Stomach (tissue), 4 donors: Measurements from ENCODE around the gene ADGRE1.

Experiments used
- EP300 ChIP-seq: sonication (generic); formaldehyde crosslinking; IDR thresholded peaks from one replicate; pipeline ENCODE4 v1.6.1; 2017; ENCODE audit warnings: antibody characterized with exemption
- POLR2A ChIP-seq, 4 donors: fragments of 450-650 bp; IDR thresholded peaks; one replicate each; pipeline ENCODE4 v1.6.1; 2016; ENCODE audit warnings: antibody characterized with exemption in 4 of 4, control low read depth in 2 of 4, mild to moderate bottlenecking in 1 of 4, moderate library complexity in 1 of 4
- POLR2AphosphoS5 ChIP-seq, 3 donors: sonication (generic); formaldehyde crosslinking; IDR thresholded peaks; one replicate each; pipeline ENCODE4 v1.6.1; 2016; ENCODE audit warnings: antibody characterized with exemption in 3 of 3
- TF ChIP-seq, protein P1 (sequence below), 7 experiments: fragments of 450-650 bp in 4 of 7; fragments of 200-600 bp in 3 of 7; sonication (generic) in 3 of 7; IDR thresholded peaks; one replicate each; pipeline ENCODE4 v1.5.1; 2016 to 2019; ENCODE audit warnings: antibody characterized with exemption in 7 of 7, control low read depth in 2 of 7, mild to moderate bottlenecking in 1 of 7

DNA sequence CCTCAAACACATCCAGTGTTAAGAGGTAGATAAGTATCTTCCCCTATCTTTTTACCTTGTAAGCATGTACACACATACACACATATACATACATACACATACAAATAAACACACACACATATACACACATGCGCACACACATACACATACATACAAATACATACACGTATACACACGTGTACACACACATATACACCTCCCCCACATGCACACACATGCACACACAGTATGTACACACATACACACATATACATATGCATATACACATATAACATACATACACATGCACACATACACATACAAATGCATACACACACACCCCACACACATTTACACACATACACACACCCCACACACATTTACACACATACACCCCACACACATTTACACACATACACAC, 24.1 kb downstream of the ADGRE1 start:
- TF ChIP-seq EP300 (no peak), POLR2A (IDR thresholded peaks at IDR 0.05) (no peak), POLR2AphosphoS5 (IDR thresholded peaks at IDR 0.05) (no peak)
- TF ChIP-seq, protein P1, sequence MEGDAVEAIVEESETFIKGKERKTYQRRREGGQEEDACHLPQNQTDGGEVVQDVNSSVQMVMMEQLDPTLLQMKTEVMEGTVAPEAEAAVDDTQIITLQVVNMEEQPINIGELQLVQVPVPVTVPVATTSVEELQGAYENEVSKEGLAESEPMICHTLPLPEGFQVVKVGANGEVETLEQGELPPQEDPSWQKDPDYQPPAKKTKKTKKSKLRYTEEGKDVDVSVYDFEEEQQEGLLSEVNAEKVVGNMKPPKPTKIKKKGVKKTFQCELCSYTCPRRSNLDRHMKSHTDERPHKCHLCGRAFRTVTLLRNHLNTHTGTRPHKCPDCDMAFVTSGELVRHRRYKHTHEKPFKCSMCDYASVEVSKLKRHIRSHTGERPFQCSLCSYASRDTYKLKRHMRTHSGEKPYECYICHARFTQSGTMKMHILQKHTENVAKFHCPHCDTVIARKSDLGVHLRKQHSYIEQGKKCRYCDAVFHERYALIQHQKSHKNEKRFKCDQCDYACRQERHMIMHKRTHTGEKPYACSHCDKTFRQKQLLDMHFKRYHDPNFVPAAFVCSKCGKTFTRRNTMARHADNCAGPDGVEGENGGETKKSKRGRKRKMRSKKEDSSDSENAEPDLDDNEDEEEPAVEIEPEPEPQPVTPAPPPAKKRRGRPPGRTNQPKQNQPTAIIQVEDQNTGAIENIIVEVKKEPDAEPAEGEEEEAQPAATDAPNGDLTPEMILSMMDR (IDR thresholded peaks at IDR 0.05), result no peak
